Measurements from ENCODE around the gene UCP3.

- TF ChIP-seq CTCF (IDR thresholded peaks at IDR 0.05; ENCODE audit: low read depth, low read length), result no peak
- no peak for TF ChIP-seq EZH2phosphoT487 (IDR thresholded peaks at IDR 0.05; ENCODE audit: low read depth)
These were observed 47.6 kb downstream of the UCP3 start for GRCh38 chr11:73961321-73961720.
